GM12891 (cell line): Measurements from ENCODE around the gene GNLY.

Source experiments
- PAX5 ChIP-seq: IDR thresholded peaks from 2 replicates; pipeline ENCODE4 v1.6.1; 2011; ENCODE audit warnings: low read length, moderate library complexity, mild to moderate bottlenecking; ENCODE audit not compliant: insufficient read depth, severe bottlenecking
- POLR2A ChIP-seq: IDR thresholded peaks from 2 replicates; pipeline ENCODE4 v1.6.1; 2011; ENCODE audit warnings: low read depth, low read length, control low read depth
- POLR2AphosphoS5 ChIP-seq: IDR thresholded peaks from 2 replicates; pipeline ENCODE4 v1.6.1; 2011; ENCODE audit warnings: low read depth, low read length, control low read depth

- TF ChIP-seq POLR2A: no peak
- no peak for TF ChIP-seq POLR2AphosphoS5
- no peak for TF ChIP-seq PAX5
Measured at GRCh38 chr2:85711578-85712060, 17.5 kb downstream of the GNLY start.
